IPS-NIHi11 (cell line): Measurements from ENCODE around the gene P4HB.

Experiments
- DNase-seq: peaks from one replicate; pipeline ENCODE4 v3.0.0; 2012; ENCODE audit warnings: mixed read lengths, low spot score

Gene P4HB

DNA sequence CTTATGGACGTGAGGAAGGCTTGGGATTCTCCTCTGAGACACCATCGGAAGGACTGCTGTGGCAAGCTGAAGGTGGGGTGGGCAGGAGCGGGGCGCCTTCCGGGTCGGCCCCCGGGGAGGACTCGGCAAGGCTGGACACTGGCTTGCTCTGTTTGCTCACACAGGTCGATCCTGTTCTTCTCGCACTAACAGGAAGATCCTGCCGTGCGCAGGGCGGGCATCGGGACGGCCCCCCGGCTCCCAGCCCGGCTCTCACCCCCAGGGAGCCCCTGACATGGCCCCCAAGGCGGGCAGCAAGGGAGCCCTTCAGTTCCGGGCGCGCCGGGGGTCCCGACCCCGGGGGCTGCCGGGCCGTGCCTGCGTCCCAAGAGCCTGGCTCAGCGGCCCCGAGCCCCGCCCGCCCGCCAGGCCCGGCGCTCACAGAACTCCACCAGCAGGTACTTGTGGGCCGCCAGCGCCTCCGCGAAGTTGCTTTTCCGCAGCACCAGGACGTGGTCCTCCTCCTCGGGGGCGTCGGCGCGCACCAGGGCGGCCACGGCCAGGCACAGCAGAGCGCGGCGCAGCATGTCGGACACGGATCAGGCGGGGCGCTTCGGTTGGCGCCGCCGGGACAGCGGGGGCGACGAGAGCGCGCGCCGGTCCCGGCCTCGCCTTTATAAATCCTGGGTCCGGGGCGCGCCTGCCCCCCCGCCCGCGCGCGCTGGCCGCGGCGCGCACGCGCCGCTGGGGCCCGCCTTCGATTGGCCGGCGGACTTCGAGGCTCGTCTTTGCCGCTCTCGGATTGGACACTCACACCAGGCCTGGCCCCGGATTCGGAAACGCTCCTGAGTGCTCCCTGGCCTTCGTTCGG, at the start of gene P4HB:
P4HB (minus strand) TSS at position 630 of the 850 bp plus-strand sequence; CDS start at position 566, 64 bp downstream.
- DNase-seq, result no peak

- DNase-seq, result no peak
Measured at GRCh38 chr17:81909231-81909630, 48.9 kb upstream of the P4HB start.

- no peak for DNase-seq
Measured at GRCh38 chr17:81908793-81909192, 48.5 kb upstream of the P4HB start.

DNA sequence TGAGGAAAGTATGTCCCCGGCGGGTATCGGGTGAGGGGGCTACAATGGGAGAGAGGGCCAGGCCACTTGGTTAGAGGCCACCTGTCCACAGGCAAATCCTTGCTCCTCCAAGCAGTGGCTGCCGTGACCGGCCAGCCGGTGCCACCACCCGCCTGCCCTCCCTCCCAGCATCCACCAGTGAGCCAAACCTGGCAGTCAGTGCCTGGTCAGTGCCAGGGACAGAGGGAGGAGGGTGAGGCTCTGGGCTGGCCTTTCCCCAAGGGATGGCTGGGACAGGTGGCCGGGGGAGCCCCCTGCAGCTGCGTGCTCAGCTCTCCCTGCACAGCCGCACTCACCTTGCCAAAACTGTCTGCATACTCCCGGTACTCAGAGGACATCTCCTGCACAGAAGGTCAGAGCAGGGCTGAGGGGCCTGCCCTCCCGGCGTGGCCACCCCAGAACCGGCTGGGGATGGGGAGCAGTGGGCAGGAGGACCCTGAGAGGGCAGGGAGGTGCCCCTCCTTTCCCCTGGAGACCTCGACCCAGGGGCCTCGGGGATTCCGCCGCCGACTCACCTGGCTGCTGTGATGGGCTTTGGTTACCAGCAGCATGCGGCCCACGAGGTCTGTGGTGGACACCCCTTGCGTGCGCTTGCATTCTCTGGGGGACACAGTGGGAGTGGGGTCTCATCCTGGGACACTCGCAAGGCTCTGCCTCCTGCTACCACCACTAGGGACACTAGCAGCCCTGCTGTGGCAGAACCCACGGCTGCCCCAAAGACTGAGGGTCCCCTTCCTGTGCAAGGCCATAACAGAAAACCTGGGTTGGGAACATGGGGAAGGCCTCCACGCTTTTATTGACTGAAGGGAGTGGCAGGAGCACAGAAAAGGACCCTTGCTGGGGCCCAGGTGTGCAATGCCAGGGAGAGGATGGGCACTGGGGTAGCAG, 47.1 kb upstream of the P4HB start:
- no peak for DNase-seq

DNA sequence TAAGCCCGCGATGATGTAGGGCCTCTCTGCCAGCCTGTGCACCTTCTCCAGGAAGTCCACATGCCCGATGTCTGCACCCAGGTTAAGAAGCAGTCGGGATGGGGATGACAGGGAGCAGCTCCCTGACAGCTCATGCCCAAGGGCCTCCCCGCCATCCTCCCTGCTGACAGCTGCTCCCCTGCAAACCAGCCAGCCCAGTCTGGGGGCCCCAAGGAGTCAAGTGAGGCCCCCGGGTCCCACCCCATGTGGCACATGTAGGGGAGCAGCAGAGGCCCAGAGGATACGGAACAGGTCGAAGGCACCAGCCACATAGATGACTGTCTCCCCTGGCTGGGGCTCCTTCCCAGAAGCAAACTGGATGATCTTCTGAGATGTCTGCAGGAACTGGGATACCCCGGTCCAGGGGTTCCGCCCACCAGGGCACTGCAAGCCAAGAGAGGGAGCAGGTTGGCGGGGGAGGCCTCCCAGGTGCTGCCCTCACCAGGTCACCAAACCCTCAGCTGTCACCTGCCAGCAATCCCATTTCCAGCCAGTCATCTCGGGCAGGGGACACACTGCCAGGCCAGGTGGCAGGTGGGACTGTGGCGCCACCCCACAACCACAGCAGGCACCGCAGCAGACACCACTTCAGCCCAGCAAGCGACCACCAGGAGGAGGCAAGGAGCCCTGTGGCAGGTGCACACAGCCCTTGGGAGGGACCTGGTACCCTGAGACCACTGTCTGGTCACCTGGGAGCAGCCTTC, 46.3 kb upstream of the P4HB start:
- no peak for DNase-seq

GRCh38 chr17:81905993-81906392, 45.7 kb upstream of the P4HB start:
- no peak for DNase-seq

DNA sequence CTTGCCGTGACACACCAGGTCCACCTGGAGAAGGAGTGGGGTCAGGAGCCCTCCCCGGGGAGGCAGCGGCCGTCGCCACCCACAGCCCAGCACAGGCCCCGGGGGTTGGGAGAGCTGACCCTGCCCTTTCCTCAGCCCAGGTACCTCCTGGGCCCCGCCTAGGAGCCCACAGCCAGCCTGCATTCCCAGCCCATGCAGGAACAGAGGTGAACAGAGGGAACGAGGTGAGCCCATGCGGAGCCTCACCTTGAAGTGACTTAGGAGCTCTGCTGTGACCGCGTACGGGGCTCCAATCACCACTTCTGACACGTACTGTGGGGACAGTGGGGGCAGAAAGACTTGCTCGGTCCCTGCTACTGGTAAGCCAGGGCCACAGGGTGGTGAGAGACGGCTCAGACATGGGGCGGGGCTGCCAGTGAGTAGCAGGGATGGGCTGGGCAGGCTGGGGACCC, 45.1 kb upstream of the P4HB start:
- DNase-seq, result no peak

- DNase-seq, result no peak
Measured at GRCh38 chr17:81904600-81905423, 44.5 kb upstream of the P4HB start.

DNA sequence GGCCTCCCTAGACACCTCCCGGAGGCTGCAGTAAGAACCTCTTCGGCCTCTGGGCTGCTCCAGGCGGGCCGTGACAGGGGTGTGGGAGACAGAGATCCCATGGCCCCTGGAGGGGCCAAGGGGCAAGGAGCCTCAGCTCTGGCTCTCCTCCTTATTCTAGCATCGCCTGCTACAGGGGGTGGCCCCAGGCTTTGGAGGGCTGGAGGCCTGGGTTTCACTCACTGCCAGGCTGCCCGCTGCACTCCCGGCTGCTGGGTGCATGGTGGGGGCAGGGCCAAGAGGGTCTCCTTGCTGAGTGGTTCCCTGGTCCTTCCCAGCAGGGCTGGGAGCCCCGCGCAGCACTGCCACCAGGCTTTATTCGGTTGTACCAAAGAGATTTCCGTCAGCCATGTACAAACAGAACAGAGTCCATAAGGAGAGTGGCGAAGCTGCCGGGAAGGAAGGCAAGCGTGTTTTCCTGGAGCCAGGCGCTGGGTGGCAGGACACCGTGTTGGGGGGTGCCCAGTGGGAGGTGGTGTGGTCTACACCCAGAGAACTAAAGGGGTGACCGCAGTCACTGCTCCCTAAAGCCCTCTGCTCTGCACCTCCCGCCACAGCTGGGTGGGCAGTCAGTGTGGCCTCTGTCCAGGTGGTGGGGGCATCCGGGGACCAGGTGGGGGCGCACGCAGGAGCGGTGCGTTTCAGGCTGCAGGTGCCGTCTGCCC, 43.7 kb upstream of the P4HB start:
- DNase-seq, result no peak

DNA sequence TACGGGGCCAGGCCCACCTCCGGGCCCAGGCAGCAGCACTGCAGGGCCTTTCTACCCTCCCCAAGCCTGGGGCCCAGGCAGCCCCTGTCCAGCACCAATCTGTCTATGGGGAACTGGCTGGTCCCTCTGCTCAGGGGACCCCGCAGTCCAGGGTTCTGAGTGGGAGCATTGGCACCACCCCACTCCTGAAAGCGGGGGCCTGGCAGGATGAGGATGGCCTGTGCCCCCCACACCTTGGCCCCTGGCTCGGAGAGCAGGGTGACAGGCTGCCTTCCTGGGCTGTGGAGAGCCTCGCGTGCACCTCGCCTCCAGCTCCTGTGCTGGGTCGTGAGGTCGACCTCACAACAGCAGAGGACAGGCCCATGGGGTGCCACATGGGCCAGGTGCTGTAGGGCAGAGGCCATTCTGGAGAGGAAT, 43.1 kb upstream of the P4HB start:
- no peak for DNase-seq

DNA sequence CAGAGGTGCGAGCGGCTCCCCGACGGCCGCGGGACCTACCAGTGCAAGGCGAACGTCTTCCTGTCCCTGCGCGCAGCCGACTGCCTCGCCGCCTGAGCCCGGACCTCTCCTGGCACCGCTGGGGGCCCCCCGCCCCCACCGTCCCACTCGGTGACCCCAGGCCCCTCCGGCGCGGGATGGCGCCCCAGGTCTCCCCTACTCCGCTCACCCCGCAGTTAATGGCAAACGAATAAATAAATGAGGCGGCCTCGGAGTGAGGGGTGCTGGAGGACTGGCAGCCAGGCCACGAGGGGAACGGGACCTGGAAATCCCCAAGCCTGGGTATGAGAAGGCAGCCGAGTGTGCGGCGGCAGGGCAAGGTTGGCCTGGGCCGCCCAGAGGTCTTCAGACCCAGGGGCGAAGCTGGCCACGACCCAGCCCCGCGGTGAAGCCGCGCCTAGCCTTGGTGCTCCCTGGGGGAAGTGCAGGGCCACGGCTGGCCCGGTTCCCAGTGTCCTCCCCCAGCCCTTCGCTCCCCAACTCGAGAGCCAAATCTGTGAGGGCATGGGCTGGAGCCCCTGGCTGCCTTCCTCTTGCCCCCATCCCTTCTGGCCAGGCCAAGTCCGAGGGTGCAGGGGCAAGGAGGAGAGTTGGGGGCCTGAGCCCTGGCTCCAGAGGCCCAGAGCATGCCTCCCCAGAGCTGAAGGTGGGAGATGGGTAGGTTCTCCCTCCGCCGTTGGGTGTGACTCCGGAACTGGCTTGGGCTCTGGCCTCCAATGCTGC, 42.5 kb upstream of the P4HB start:
- peak; percentile 45 for DNase-seq

DNA sequence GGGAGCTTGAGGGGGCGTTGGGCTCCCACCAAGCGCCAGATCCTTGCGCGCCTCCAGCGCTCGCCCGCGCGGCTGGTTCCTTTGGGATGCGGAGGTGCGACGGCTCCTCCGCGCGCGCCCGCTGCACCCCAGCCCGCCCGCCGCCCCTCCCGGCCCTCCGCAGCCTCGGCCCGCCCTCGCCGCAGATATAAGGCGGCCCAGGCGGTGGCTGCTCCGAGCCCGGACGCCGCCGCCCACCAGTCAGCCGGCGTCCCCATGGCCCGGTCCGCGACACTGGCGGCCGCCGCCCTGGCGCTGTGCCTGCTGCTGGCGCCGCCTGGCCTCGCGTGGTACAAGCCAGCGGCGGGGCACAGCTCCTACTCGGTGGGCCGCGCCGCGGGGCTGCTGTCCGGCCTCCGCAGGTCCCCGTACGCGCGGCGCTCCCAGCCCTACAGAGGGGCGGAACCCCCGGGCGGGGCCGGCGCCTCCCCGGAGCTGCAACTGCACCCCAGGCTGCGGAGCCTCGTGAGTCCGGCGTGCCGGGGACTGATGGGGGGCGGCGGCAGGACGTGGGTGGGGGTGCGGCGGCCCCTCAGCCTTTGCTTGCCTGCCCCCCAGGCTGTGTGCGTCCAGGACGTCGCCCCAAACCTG, 41.8 kb upstream of the P4HB start, which contains the start of gene NPB:
NPB (plus strand) TSS at position 216 of the 630 bp plus-strand sequence; CDS start at position 256, 40 bp downstream.
- DNase-seq, result peak; percentile 70

GRCh38 chr17:81901167-81902022, 41.1 kb upstream of the P4HB start:
- no peak for DNase-seq

DNA sequence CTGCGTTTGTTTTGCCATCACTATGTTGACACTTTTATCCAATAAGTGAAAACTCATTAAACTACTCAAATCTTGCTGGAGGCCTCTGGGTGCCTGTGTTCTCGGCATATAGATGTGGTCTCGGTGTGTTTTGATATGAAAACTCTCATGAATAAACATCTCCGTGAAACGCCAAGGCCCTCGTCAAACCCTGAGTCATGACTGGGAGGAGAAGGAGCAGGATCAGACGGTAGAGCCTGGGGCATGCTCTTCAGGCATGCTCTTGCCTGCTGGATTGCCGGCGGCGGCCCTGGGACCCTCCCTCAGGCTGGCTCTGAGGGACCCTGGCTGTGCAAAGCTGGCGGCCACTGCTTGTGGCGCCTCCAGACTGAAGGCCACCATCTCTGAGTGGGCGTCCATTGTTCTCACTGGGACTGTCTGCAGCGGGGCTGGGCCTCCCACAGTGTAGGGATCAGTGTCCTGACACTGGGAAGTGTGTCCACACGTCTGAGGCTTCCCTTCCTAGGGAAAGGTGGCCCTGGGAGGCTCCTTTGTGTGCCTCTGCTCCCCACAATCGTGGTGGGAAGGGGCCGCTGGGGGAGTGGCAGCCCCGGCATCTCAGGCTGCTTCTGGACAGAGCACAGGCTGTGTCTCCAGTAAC, 40.0 kb upstream of the P4HB start:
- DNase-seq, result no peak

- no peak for DNase-seq
Measured at GRCh38 chr17:81899514-81900166, 39.3 kb upstream of the P4HB start.

- DNase-seq, result no peak
Measured at GRCh38 chr17:81898885-81899284, 38.5 kb upstream of the P4HB start.
